ENCODE results near the gene TMEM215.

Gene TMEM215

GRCh38 chr9:32811246-32811645, 27.9 kb downstream of the TMEM215 start:
- Histone ChIP-seq H3K9ac (ENCODE audit: low read length) (no peak overlapping the region), H3K4me2 (ENCODE audit: low read depth, low read length, poor library complexity, severe bottlenecking) (no peak overlapping the region), H4K20me1 (ENCODE audit: low read depth, low read length) (no peaks in the 10 kb centered on the region), H3K27ac (ENCODE audit: low read depth, low read length) (no peak overlapping the region), H3K9me2 (replicated peaks; ENCODE audit: insufficient read depth, low read length) (no peaks in the 10 kb centered on the region), H3K27me3 (ENCODE audit: low read length) (no peaks in the 10 kb centered on the region), H3F3A (ENCODE audit: insufficient read depth) (no peaks in the 10 kb centered on the region), H3K36me3 (ENCODE audit: low read length) (no peaks in the 10 kb centered on the region), H3K9me3 (ENCODE audit: insufficient read depth, low read length) (peaks cover 13% of the 10 kb centered on the region; the same call in 1 of the 2 replicates), H3K79me2 (ENCODE audit: insufficient read depth, low read length) (no peaks in the 10 kb centered on the region), H3K4me3 (ENCODE audit: insufficient read depth, low read length, poor library complexity, severe bottlenecking) (no peak overlapping the region), H2AFZ (ENCODE audit: low read depth, low read length, severe bottlenecking) (no peak overlapping the region)
- TF ChIP-seq EZH2phosphoT487 (conservative IDR thresholded peaks at IDR 0.05; ENCODE audit: low read length) (no peak), CTCF (IDR thresholded peaks at IDR 0.05; ENCODE audit: insufficient read depth, low read length, poor library complexity, severe bottlenecking) (no peak)

GRCh38 chr9:32820322-32820721, 37.0 kb downstream of the TMEM215 start:
- TF ChIP-seq CTCF (IDR thresholded peaks at IDR 0.05; ENCODE audit: insufficient read depth, low read length, poor library complexity, severe bottlenecking) = no peak
- no peak for TF ChIP-seq EZH2phosphoT487 (conservative IDR thresholded peaks at IDR 0.05; ENCODE audit: low read length)
- no peak overlapping the region for H2AFZ ChIP-seq (ENCODE audit: low read depth, low read length, severe bottlenecking)
- no peak overlapping the region for H3K4me3 ChIP-seq (ENCODE audit: insufficient read depth, low read length, poor library complexity, severe bottlenecking)

GRCh38 chr9:32823101-32823500, 39.8 kb downstream of the TMEM215 start:
- Histone ChIP-seq H3K4me2 (ENCODE audit: low read depth, low read length, poor library complexity, severe bottlenecking) (no peak overlapping the region), H3K9ac (ENCODE audit: low read length) (no peak overlapping the region), H3F3A (ENCODE audit: insufficient read depth) (no peaks in the 10 kb centered on the region), H3K79me2 (ENCODE audit: insufficient read depth, low read length) (no peaks in the 10 kb centered on the region), H3K36me3 (ENCODE audit: low read length) (no peaks in the 10 kb centered on the region), H3K9me2 (replicated peaks; ENCODE audit: insufficient read depth, low read length) (no peaks in the 10 kb centered on the region), H4K20me1 (ENCODE audit: low read depth, low read length) (no peaks in the 10 kb centered on the region), H2AFZ (ENCODE audit: low read depth, low read length, severe bottlenecking) (no peak overlapping the region), H3K4me3 (ENCODE audit: insufficient read depth, low read length, poor library complexity, severe bottlenecking) (no peak overlapping the region), H3K27ac (ENCODE audit: low read depth, low read length) (no peak overlapping the region), H3K9me3 (ENCODE audit: insufficient read depth, low read length) (no peaks in the 10 kb centered on the region), H3K27me3 (ENCODE audit: low read length) (no peaks in the 10 kb centered on the region)
- TF ChIP-seq EZH2phosphoT487 (conservative IDR thresholded peaks at IDR 0.05; ENCODE audit: low read length) (no peak), CTCF (IDR thresholded peaks at IDR 0.05; ENCODE audit: insufficient read depth, low read length, poor library complexity, severe bottlenecking) (no peak)

More at GRCh38 chr9:32820322-32820721, 37.0 kb downstream of the TMEM215 start:
- no peak overlapping the region for H3K4me2 ChIP-seq (ENCODE audit: low read depth, low read length, poor library complexity, severe bottlenecking)
- H3K36me3 ChIP-seq (ENCODE audit: low read length) = no peaks in the 10 kb centered on the region
- no peaks in the 10 kb centered on the region for H3K27me3 ChIP-seq (ENCODE audit: low read length)
- H4K20me1 ChIP-seq (ENCODE audit: low read depth, low read length) = no peaks in the 10 kb centered on the region
- no peaks in the 10 kb centered on the region for H3K79me2 ChIP-seq (ENCODE audit: insufficient read depth, low read length)
- H3F3A ChIP-seq (ENCODE audit: insufficient read depth) = no peaks in the 10 kb centered on the region
- no peak overlapping the region for H3K27ac ChIP-seq (ENCODE audit: low read depth, low read length)
- no peaks in the 10 kb centered on the region for H3K9me2 ChIP-seq (replicated peaks; ENCODE audit: insufficient read depth, low read length)
- no peaks in the 10 kb centered on the region for H3K9me3 ChIP-seq (ENCODE audit: insufficient read depth, low read length)
- no peak overlapping the region for H3K9ac ChIP-seq (ENCODE audit: low read length)
